Transverse colon (tissue), 4 donors: ENCODE results near the gene TRPM2.

ENCODE experiments used
- CTCF ChIP-seq, 5 experiments: fragments of 200-600 bp in 3 of 5; fragments of 450-650 bp in 2 of 5; sonication (generic) in 3 of 5; IDR thresholded peaks; 1 replicate in 2 of 5; 2 replicates in 3 of 5; pipeline ENCODE4 v1.5.1; 2016 to 2017; ENCODE audit warnings: antibody characterized with exemption in 5 of 5, inconsistent platforms in 3 of 5, mild to moderate bottlenecking in 2 of 5, moderate library complexity in 1 of 5
- EP300 ChIP-seq: sonication (generic); formaldehyde crosslinking; IDR thresholded peaks from one replicate; pipeline ENCODE4 v1.6.1; 2017; ENCODE audit warnings: antibody characterized with exemption, low read depth
- POLR2A ChIP-seq: fragments of 450-650 bp; IDR thresholded peaks from one replicate; pipeline ENCODE4 v1.6.1; 2016; ENCODE audit warnings: antibody characterized with exemption, mild to moderate bottlenecking, moderate library complexity
- POLR2AphosphoS5 ChIP-seq, 3 donors: sonication (generic); formaldehyde crosslinking; IDR thresholded peaks; one replicate each; pipeline ENCODE4 v1.6.1; 2016; ENCODE audit warnings: antibody characterized with exemption in 3 of 3

DNA sequence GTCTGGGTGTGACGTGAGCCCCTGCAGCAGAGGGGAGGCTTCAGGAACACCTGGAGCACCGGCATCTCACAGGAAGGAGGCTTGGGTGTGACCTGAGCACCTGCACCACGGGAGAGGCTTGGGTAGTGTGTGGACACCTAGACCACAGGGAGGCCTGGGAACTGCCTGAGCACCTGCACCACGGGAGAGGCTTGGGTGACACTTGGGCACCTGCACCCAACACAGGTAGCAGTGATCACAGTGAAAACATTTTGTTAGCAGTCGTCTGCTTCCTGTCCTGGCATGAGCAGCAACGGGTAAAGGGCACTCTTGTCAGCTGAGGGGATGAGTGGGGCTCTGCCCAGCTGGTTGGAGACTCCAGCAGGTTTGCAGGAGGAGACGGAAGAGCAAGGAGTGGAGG lies 124.3 kb downstream of the TRPM2 start:
- TF ChIP-seq CTCF (IDR thresholded peaks at IDR 0.05) (no peak), POLR2AphosphoS5 (IDR thresholded peaks at IDR 0.05) (no peak), POLR2A (no peak), EP300 (no peak)
